Colonic mucosa (tissue), 4 donors: ENCODE results near the gene ATP13A3. TPM values are rescaled to one million over a fixed set of nuclear protein-coding genes. Genes with fewer than 3 reads are reported as not detected.

Experiments used
- DNase-seq: peaks from one replicate; pipeline ENCODE4 v3.0.0-alpha.2; 2020
- H3K27ac ChIP-seq: fragments of 200-600 bp; one replicate; pipeline ENCODE4 v1.8.0; 2021
- H3K27me3 ChIP-seq: fragments of 200-600 bp; one replicate; pipeline ENCODE4 v1.8.0; 2021
- H3K36me3 ChIP-seq: fragments of 200-600 bp; one replicate; pipeline ENCODE4 v1.8.0; 2021
- H3K4me1 ChIP-seq: fragments of 200-600 bp; one replicate; pipeline ENCODE4 v1.8.0; 2021; ENCODE audit warnings: mild to moderate bottlenecking
- H3K4me3 ChIP-seq: fragments of 200-600 bp; one replicate; pipeline ENCODE4 v1.8.0; 2021
- H3K9ac ChIP-seq, 2 donors: one replicate each; pipeline ENCODE4 v1.7.0; 2013; ENCODE audit warnings: control low read depth in 2 of 2, low read depth in 2 of 2, low read length in 2 of 2
- H3K9me3 ChIP-seq: fragments of 200-600 bp; one replicate; pipeline ENCODE4 v1.8.0; 2021
- intact Hi-C: fragments of 100-400 bp; cut with DNase I; formaldehyde crosslinking; loops from one replicate; pipeline ENCODE4 v1.14.1; 2022
- total RNA-seq, 2 donors: library from RNA; stranded (reverse); fragmentation: NEBNext Ultra II Directional in 1 of 2; extraction: Animal tissue kit (Norgen Biotek cat#: 25700) in 1 of 2; gene quantifications; one replicate each; pipeline ENCODE4 v1.2.1, GENCODE V29; 2021
- TF ChIP-seq, protein P1 (sequence below): fragments of 200-600 bp; IDR thresholded peaks from one replicate; pipeline ENCODE4 v1.8.0; 2022; ENCODE audit warnings: antibody characterized with exemption, mild to moderate bottlenecking
- donor health status: healthy.
- donor health status: DM: no; HTN: no; CAD: no.
- donor health status: DM: no; HTN: no; CAD: no.

ATP13A3 gene
- total RNA-seq, 2 donors from 2014 or later, result 86.0 to 89.8 TPM

GRCh38 chr3:194387926-194388418, 98.8 kb downstream of the ATP13A3 start:
- Histone ChIP-seq H3K36me3 (no peaks in the 10 kb centered on the region), H3K27ac (no peak overlapping the region), H3K4me1 (no peaks in the 10 kb centered on the region), H3K9ac (no peak overlapping the region), H3K9me3 (no peaks in the 10 kb centered on the region), H3K27me3 (no peaks in the 10 kb centered on the region), H3K4me3 (no peak overlapping the region)
- no peak for DNase-seq
- TF ChIP-seq, protein P1, sequence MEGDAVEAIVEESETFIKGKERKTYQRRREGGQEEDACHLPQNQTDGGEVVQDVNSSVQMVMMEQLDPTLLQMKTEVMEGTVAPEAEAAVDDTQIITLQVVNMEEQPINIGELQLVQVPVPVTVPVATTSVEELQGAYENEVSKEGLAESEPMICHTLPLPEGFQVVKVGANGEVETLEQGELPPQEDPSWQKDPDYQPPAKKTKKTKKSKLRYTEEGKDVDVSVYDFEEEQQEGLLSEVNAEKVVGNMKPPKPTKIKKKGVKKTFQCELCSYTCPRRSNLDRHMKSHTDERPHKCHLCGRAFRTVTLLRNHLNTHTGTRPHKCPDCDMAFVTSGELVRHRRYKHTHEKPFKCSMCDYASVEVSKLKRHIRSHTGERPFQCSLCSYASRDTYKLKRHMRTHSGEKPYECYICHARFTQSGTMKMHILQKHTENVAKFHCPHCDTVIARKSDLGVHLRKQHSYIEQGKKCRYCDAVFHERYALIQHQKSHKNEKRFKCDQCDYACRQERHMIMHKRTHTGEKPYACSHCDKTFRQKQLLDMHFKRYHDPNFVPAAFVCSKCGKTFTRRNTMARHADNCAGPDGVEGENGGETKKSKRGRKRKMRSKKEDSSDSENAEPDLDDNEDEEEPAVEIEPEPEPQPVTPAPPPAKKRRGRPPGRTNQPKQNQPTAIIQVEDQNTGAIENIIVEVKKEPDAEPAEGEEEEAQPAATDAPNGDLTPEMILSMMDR, result no peak
- intact Hi-C loops, result no loop called here

GRCh38 chr3:194387276-194387675, 99.5 kb downstream of the ATP13A3 start:
- Histone ChIP-seq H3K4me3 (no peak overlapping the region), H3K36me3 (no peaks in the 10 kb centered on the region), H3K27ac (no peak overlapping the region), H3K27me3 (no peaks in the 10 kb centered on the region), H3K4me1 (no peaks in the 10 kb centered on the region), H3K9ac (no peak overlapping the region), H3K9me3 (no peaks in the 10 kb centered on the region)
- intact Hi-C loops, result no loop called here
- DNase-seq, result no peak
- TF ChIP-seq, protein P1, result no peak

DNA sequence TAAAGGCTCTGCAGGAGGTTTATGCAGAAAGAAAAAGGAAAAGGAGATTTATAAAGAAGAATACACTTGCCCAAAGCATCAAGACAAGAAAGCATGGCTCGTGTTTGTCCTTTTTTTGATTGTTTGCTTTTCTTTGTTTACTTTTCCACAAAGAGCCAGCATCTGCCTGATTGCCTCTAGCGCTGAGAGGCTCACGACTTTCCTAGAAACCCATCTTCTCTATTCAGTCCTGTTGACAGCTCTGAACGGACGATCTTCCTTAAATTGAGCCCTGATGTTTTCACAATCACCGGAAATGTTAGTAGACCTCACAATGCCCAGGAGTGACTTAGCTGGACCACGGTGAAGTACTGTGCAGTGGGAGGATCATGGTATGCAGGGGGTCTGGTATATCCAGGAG, 100.2 kb downstream of the ATP13A3 start:
- no peak overlapping the region for H3K4me3 ChIP-seq
- no peaks in the 10 kb centered on the region for H3K9me3 ChIP-seq
- no peaks in the 10 kb centered on the region for H3K27me3 ChIP-seq
- no peak overlapping the region for H3K9ac ChIP-seq
- H3K36me3 ChIP-seq, result no peaks in the 10 kb centered on the region
- intact Hi-C loops, result no loop called here
- no peak for DNase-seq
- no peak overlapping the region for H3K27ac ChIP-seq
- TF ChIP-seq, protein P1, result no peak
- H3K4me1 ChIP-seq, result no peaks in the 10 kb centered on the region

GRCh38 chr3:194386066-194386465, 100.7 kb downstream of the ATP13A3 start:
- no peaks in the 10 kb centered on the region for H3K9me3 ChIP-seq
- intact Hi-C loops, result no loop called here
- H3K4me1 ChIP-seq, result no peaks in the 10 kb centered on the region
- no peak for DNase-seq
- no peak overlapping the region for H3K27ac ChIP-seq
- H3K9ac ChIP-seq, result no peak overlapping the region
- no peak overlapping the region for H3K4me3 ChIP-seq
- H3K27me3 ChIP-seq, result no peaks in the 10 kb centered on the region
- TF ChIP-seq, protein P1, result no peak
- no peaks in the 10 kb centered on the region for H3K36me3 ChIP-seq

- no peaks in the 10 kb centered on the region for H3K27me3 ChIP-seq
- no peak overlapping the region for H3K27ac ChIP-seq
- H3K9me3 ChIP-seq, result no peaks in the 10 kb centered on the region
- no peak overlapping the region for H3K9ac ChIP-seq
- no peaks in the 10 kb centered on the region for H3K4me1 ChIP-seq
- TF ChIP-seq, protein P1, result no peak
- H3K36me3 ChIP-seq, result no peaks in the 10 kb centered on the region
- H3K4me3 ChIP-seq, result no peak overlapping the region
- intact Hi-C loops, result no loop called here
- DNase-seq, result peak; percentile 12
Observed at GRCh38 chr3:194384569-194385001, 102.2 kb downstream of the ATP13A3 start.
